BE2C (cell line): Measurements from ENCODE around the gene WIPF1.

Source experiments
- DNase-seq: peaks from one replicate; pipeline ENCODE4 v3.0.0-alpha.2; 2020
- H3K27me3 ChIP-seq: fragments of 250-450 bp; sonication (Bioruptor Pico); 2 replicates; pipeline ENCODE4 v1.5.1; 2020; ENCODE audit warnings: mild to moderate bottlenecking
- H3K36me3 ChIP-seq: fragments of 250-450 bp; sonication (Bioruptor Pico); 2 replicates; pipeline ENCODE4 v1.5.1; 2020; ENCODE audit warnings: mild to moderate bottlenecking
- H3K4me1 ChIP-seq: fragments of 250-450 bp; sonication (Bioruptor Pico); 2 replicates; pipeline ENCODE4 v1.5.1; 2020
- H3K4me3 ChIP-seq: 2 replicates; pipeline ENCODE4 v1.5.1; 2011; ENCODE audit warnings: low read depth, low read length
- H3K9me3 ChIP-seq: fragments of 250-450 bp; sonication (Bioruptor Pico); 2 replicates; pipeline ENCODE4 v1.5.1; 2020
- CTCF ChIP-seq: IDR thresholded peaks from 2 replicates; pipeline ENCODE4 v1.5.1; 2012; ENCODE audit warnings: mild to moderate bottlenecking, low read depth, low read length

Gene WIPF1

GRCh38 chr2:174615871-174616436 lies 18.4 kb upstream of the WIPF1 start:
- Histone ChIP-seq H3K4me3 (no peak overlapping the region), H3K36me3 (no peaks in the 10 kb centered on the region), H3K9me3 (no peaks in the 10 kb centered on the region), H3K4me1 (no peaks in the 10 kb centered on the region), H3K27me3 (no peaks in the 10 kb centered on the region)
- no peak for TF ChIP-seq CTCF
- no peak for DNase-seq

GRCh38 chr2:174614261-174614660 lies 16.7 kb upstream of the WIPF1 start:
- Histone ChIP-seq H3K36me3 (no peaks in the 10 kb centered on the region), H3K4me1 (peaks cover 1% of the 10 kb centered on the region; the same call in 1 of the 2 replicates), H3K9me3 (no peaks in the 10 kb centered on the region), H3K27me3 (no peaks in the 10 kb centered on the region), H3K4me3 (no peak overlapping the region)
- TF ChIP-seq CTCF: no peak
- DNase-seq: no peak

- no peak for DNase-seq
- no peaks in the 10 kb centered on the region for H3K36me3 ChIP-seq
- H3K4me3 ChIP-seq: no peak overlapping the region
- no peak for TF ChIP-seq CTCF
- no peaks in the 10 kb centered on the region for H3K9me3 ChIP-seq
- no peaks in the 10 kb centered on the region for H3K27me3 ChIP-seq
- peaks cover 9% of the 10 kb centered on the region; the same call in 1 of the 2 replicates for H3K4me1 ChIP-seq
Measured at GRCh38 chr2:174613531-174613930, 15.9 kb upstream of the WIPF1 start.

GRCh38 chr2:174612970-174613369 lies 15.4 kb upstream of the WIPF1 start:
- Histone ChIP-seq H3K9me3 (no peaks in the 10 kb centered on the region), H3K4me1 (peaks cover 12% of the 10 kb centered on the region), H3K4me3 (no peak overlapping the region), H3K27me3 (no peaks in the 10 kb centered on the region), H3K36me3 (no peaks in the 10 kb centered on the region)
- no peak for DNase-seq
- TF ChIP-seq CTCF: no peak

GRCh38 chr2:174611854-174612253 lies 14.2 kb upstream of the WIPF1 start:
- no peak overlapping the region for H3K4me3 ChIP-seq
- no peak for DNase-seq
- H3K36me3 ChIP-seq: no peaks in the 10 kb centered on the region
- peaks cover 19% of the 10 kb centered on the region for H3K4me1 ChIP-seq
- H3K9me3 ChIP-seq: no peaks in the 10 kb centered on the region
- TF ChIP-seq CTCF: no peak
- no peaks in the 10 kb centered on the region for H3K27me3 ChIP-seq

- H3K4me3 ChIP-seq: no peak overlapping the region
- no peak for TF ChIP-seq CTCF
- no peaks in the 10 kb centered on the region for H3K27me3 ChIP-seq
Measured at GRCh38 chr2:174611006-174611405, 13.4 kb upstream of the WIPF1 start.

More at GRCh38 chr2:174611006-174611405, 13.4 kb upstream of the WIPF1 start:
- DNase-seq: no peak
- Histone ChIP-seq H3K36me3 (no peaks in the 10 kb centered on the region), H3K4me1 (peaks cover 23% of the 10 kb centered on the region), H3K9me3 (no peaks in the 10 kb centered on the region)
